ENCODE results near the gene KRTAP24-1.
A peak's percentile ranks its signal among the peaks of the same experiment; 100 is the strongest.

KRTAP24-1 gene

DNA sequence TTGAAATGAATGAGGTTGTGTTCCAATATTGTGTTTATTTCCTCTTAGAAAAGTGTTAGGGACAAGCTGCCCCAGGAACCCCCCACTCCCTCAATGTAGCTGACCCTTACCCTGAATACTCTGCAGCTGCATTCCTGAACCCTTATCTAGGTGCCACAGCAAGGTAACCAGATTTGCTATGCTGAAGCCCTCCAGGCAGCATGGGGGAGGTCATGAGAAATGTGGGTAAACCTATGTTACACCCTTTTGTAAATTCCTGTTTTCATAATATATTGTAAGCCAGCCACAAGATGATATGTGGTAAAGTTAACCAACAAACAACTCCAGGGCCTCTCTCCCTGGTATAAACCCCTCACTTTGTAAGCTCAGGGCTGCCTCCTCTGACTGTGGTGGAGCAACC, 39.1 kb downstream of the KRTAP24-1 start:
- H3K4me3 ChIP-seq (replicated peaks; ENCODE audit: low read depth, low read length) = no peak overlapping the region
- TF ChIP-seq CTCF (IDR thresholded peaks at IDR 0.05; ENCODE audit: low read length, missing control alignments) = no peak
- DNase-seq (ENCODE audit: low read depth) = no peak

- DNase-seq (ENCODE audit: low read depth) = no peak
- H3K4me3 ChIP-seq (replicated peaks; ENCODE audit: low read depth, low read length) = no peak overlapping the region
These were observed 42.1 kb downstream of the KRTAP24-1 start for GRCh38 chr21:30240661-30241060.

DNA sequence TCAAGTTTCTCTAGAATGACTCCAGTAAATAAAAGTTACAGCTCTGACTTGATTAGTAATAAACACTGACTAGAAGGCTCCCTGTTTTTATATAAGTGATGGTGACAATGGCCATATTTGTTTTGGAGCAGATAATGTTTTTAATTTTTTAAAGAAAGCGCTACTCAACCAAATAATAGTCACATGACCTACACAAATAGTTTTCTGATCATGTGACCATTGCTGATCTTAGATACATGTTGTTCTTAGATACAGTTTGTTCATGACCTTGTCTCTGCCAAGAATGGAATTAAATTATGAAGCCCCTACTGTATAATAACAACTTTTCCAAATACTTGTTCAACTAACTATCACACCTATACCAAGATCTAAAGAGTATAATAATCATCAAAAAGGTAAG, 44.6 kb downstream of the KRTAP24-1 start:
- DNase-seq (ENCODE audit: low read depth) = no peak
- no peak overlapping the region for H3K4me3 ChIP-seq (replicated peaks; ENCODE audit: low read depth, low read length)
- TF ChIP-seq CTCF (IDR thresholded peaks at IDR 0.05; ENCODE audit: low read length, missing control alignments) = no peak

More at GRCh38 chr21:30240661-30241060, 42.1 kb downstream of the KRTAP24-1 start:
- no peak for TF ChIP-seq CTCF (IDR thresholded peaks at IDR 0.05; ENCODE audit: low read length, missing control alignments)

DNA sequence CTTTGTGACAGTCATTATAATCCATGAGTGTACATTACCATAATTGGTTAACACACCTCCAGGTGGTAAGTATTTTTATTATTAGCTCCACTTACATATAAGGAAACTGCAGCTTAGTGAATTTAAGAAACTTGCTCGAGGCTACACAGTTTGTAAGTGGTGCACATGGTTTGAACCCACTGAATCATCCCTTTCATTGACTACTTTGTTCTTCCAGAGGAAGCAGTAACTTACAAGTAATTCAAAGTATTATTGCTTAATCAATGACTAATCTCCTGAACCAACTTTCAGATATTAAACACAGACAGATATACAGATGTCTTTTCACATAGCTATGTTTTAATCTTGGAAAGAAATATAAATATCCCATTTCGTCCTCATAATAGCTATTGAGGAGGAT, 48.1 kb downstream of the KRTAP24-1 start:
- H3K4me3 ChIP-seq (replicated peaks; ENCODE audit: low read depth, low read length) = no peak overlapping the region
- no peak for TF ChIP-seq CTCF (IDR thresholded peaks at IDR 0.05; ENCODE audit: low read length, missing control alignments)
- DNase-seq (ENCODE audit: low read depth) = peak; percentile 56

- no peak for TF ChIP-seq CTCF (IDR thresholded peaks at IDR 0.05; ENCODE audit: low read length, missing control alignments)
- no peak for DNase-seq (ENCODE audit: low read depth)
- no peak overlapping the region for H3K4me3 ChIP-seq (replicated peaks; ENCODE audit: low read depth, low read length)
These were observed 48.7 kb downstream of the KRTAP24-1 start for GRCh38 chr21:30234050-30234449.

DNA sequence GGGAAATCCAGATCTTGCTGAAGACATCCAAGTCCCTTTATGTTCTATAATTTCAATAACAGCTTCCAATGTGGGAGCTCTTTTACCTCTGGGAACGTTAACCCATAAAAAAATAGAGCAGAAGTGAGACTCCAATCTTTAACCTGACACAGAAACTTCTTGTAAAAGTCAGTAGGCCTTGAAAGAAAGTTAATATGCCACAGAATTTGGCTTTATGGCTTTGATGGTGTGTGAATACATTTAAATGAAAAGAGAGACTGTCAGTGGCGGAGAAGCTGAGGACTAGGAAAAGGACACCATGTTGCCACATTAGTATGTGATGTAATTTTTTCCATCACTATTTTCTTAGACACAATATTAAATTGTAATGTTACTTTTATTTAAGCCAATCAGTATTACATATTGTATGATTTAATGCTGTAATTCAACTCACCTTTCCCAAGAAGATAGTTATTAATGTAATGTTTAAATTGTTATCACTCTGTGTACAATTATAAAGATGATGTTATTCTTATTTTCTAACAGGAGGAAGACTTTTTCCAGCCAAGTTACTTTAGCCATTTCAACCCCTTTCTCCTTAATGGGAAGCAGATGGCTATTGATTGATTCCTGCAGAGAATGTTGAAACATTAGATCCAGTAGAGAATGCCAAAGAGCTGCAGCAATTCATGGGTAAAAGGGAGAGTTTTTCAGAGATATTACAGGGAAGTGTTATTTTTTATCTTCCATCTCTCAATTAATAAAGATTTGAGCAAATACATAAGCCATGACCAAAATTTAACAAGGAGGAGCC, 49.3 kb downstream of the KRTAP24-1 start:
- no peak for DNase-seq (ENCODE audit: low read depth)
- TF ChIP-seq CTCF (IDR thresholded peaks at IDR 0.05; ENCODE audit: low read length, missing control alignments) = no peak
- H3K4me3 ChIP-seq (replicated peaks; ENCODE audit: low read depth, low read length) = no peak overlapping the region

- H3K4me3 ChIP-seq (replicated peaks; ENCODE audit: low read depth, low read length) = no peak overlapping the region
- peak; percentile 37 for DNase-seq (ENCODE audit: low read depth)
- no peak for TF ChIP-seq CTCF (IDR thresholded peaks at IDR 0.05; ENCODE audit: low read length, missing control alignments)
These were observed 50.7 kb downstream of the KRTAP24-1 start for GRCh38 chr21:30232011-30232410.

All from fibroblast of pulmonary artery (primary cell).